ENCODE results near the gene LRRC46. TPM values are rescaled to one million over a fixed set of nuclear protein-coding genes. Genes with fewer than 3 reads are reported as not detected.

LRRC46 gene
- total and polyA plus RNA-seq, 2 of the 4 experiments (the other 2 are of a cell fraction): 0.77 TPM; not detected in 1

DNA sequence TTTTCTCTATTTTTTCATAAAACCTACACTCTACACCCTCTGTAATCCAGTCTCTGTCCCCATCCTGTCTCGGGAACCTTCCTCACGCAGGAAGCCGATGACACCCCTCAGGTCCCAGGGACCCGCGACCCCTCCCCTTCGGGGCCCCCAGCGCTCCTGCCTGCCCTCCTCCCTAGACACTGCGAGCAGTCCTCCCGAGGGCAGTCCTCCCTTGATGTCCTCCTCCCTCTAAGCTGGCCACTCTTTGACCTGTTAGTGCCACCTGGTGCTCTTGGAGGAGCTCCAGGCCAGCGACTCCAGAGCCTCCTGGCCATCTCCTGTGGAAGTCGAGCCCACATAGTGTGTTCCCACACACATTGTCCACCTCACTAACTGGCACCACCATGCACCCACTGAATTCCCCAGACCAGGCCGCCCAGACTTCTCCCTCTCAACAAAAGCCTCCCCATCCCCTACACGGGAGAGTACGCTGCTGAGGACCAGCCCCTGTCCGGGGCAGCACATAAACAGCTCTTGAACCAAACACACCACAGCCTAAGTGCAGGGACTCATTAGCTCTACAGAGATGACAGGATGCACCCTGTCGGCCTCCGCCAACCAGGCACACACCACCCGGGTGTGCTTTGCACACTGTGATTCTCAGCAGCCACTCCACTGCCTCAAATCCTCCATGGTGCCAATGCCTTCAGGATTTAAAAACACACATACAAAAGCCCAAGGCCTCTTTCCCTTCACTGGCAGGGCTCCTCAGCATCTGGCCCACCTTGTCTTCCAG, 19.1 kb upstream of the LRRC46 start:
- ChIA-PET POLR2A (ENCODE audit: unreplicated experiment) (no interaction called here), CTCF (no interaction called here)
- Histone ChIP-seq H3K4ac (ENCODE audit: low read depth, low read length) (no peak overlapping the region), H4K91ac (ENCODE audit: insufficient read depth, low read depth, low read length) (no peak overlapping the region), H3K27ac (ENCODE audit: insufficient read depth, low read length) (no peak overlapping the region), H3K4me1 (ENCODE audit: control insufficient read depth, insufficient read depth, low read length) (peaks cover 3% of the 10 kb centered on the region; the same call in 1 of the 2 replicates), H3K14ac (replicated peaks; ENCODE audit: low read depth, low read length) (no peak overlapping the region), H2BK20ac (ENCODE audit: low read depth, low read length) (no peak overlapping the region), H2AK9ac (replicated peaks; ENCODE audit: low read depth, low read length, poor library complexity) (no peak overlapping the region), H4K8ac (ENCODE audit: low read depth in 2 of 2, low read length in 2 of 2) (no peak overlapping the region), H2BK15ac (ENCODE audit: low read depth, low read length) (no peak overlapping the region), H3K4me2 (ENCODE audit: low read depth, low read length) (no peak overlapping the region), H3K4me3 (ENCODE audit: insufficient read depth, low read depth, low read length) (no peak overlapping the region), H3K9ac (ENCODE audit: low read depth, low read length) (no peak overlapping the region), H3K23ac (ENCODE audit: low read depth, low read length) (no peak overlapping the region), H3K36me3 (ENCODE audit: control insufficient read depth, insufficient read depth, low read length) (peaks cover 65% of the 10 kb centered on the region), H2BK120ac (ENCODE audit: low read depth, low read length) (no peak overlapping the region), H2AK5ac (ENCODE audit: low read depth, low read length) (no peak overlapping the region), H3K79me1 (ENCODE audit: low read depth in 1 of 2, low read length in 2 of 2) (no peaks in the 10 kb centered on the region), H3K18ac (ENCODE audit: low read depth, low read length) (no peak overlapping the region), H4K20me1 (ENCODE audit: insufficient read depth, low read length) (peaks cover 37% of the 10 kb centered on the region), H2AFZ (replicated peaks; ENCODE audit: low read length, poor library complexity) (peak overlapping the region; percentile 46), H2BK5ac (ENCODE audit: low read depth, low read length, poor library complexity, severe bottlenecking) (no peak overlapping the region), H3K9me1 (ENCODE audit: insufficient read depth, low read length) (0 out of 2 replicates have a peak, but pooled peaks cover 2% of the 10 kb centered on the region), H4K5ac (ENCODE audit: low read depth, low read length) (no peak overlapping the region), H3K27me3 (ENCODE audit: control insufficient read depth, insufficient read depth, low read length) (no peaks in the 10 kb centered on the region), H3K56ac (ENCODE audit: extremely low read depth, insufficient read depth, low read length) (no peak overlapping the region), H3K9me3 (ENCODE audit: control insufficient read depth, insufficient read depth, low read length) (no peaks in the 10 kb centered on the region)
- intact Hi-C loops (cut with micrococcal nuclease): no loop called here
- ATAC-seq (ENCODE audit: low read depth) (no peak), DNase-seq (no peak)
- no peak for TF ChIP-seq MXI1 (IDR thresholded peaks at IDR 0.05; ENCODE audit: borderline replicate concordance, low read depth, low read length)
- no peak for TF ChIP-seq ELK1 (IDR thresholded peaks at IDR 0.05; ENCODE audit: borderline replicate concordance, low read depth, low read length)
- TF ChIP-seq FOS (IDR thresholded peaks at IDR 0.05; ENCODE audit: low read depth, low read length): no peak
- no peak for TF ChIP-seq RFX5 (IDR thresholded peaks at IDR 0.05; ENCODE audit: low read depth, low read length)
- no peak for TF ChIP-seq BHLHE40 (IDR thresholded peaks at IDR 0.05; ENCODE audit: low read depth, low read length)
- no peak for TF ChIP-seq POLR2A (IDR thresholded peaks at IDR 0.05; ENCODE audit: low read depth, low read length)
- no peak for TF ChIP-seq CEBPB (IDR thresholded peaks at IDR 0.05; ENCODE audit: low read depth, low read length)
- no peak for TF ChIP-seq RAD21 (IDR thresholded peaks at IDR 0.05; ENCODE audit: low read length)
- TF ChIP-seq USF2 (IDR thresholded peaks at IDR 0.05; ENCODE audit: low read depth, low read length): no peak
- TF ChIP-seq NFE2L2 (IDR thresholded peaks at IDR 0.05; ENCODE audit: low read depth, low read length): no peak
- no peak for TF ChIP-seq MAZ (IDR thresholded peaks at IDR 0.05; ENCODE audit: borderline replicate concordance, low read depth, low read length)
- TF ChIP-seq CHD1 (IDR thresholded peaks at IDR 0.05; ENCODE audit: low read depth, low read length): no peak
- TF ChIP-seq, protein P1, sequence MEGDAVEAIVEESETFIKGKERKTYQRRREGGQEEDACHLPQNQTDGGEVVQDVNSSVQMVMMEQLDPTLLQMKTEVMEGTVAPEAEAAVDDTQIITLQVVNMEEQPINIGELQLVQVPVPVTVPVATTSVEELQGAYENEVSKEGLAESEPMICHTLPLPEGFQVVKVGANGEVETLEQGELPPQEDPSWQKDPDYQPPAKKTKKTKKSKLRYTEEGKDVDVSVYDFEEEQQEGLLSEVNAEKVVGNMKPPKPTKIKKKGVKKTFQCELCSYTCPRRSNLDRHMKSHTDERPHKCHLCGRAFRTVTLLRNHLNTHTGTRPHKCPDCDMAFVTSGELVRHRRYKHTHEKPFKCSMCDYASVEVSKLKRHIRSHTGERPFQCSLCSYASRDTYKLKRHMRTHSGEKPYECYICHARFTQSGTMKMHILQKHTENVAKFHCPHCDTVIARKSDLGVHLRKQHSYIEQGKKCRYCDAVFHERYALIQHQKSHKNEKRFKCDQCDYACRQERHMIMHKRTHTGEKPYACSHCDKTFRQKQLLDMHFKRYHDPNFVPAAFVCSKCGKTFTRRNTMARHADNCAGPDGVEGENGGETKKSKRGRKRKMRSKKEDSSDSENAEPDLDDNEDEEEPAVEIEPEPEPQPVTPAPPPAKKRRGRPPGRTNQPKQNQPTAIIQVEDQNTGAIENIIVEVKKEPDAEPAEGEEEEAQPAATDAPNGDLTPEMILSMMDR (conservative IDR thresholded peaks at IDR 0.05; ENCODE audit: low read depth, low read length): no peak
- no peak for TF ChIP-seq SMC3 (IDR thresholded peaks at IDR 0.05; ENCODE audit: low read depth, low read length)
- TF ChIP-seq RCOR1 (IDR thresholded peaks at IDR 0.05; ENCODE audit: insufficient replicate concordance, low read length): no peak
- TF ChIP-seq MAFK (IDR thresholded peaks at IDR 0.05; ENCODE audit: low read depth, low read length): no peak
- in situ Hi-C loops (cut with MboI; ENCODE audit: low sequenced_read_pairs): no loop called here
- 81% methylated on average over 10 of the region's 18 CpGs; no CpG with 5 or more reads in 1 of the 2 experiments for WGBS, 2 experiments (ENCODE audit: extremely low coverage in 2 of 2, insufficient read length in 1 of 2)
- no TSS peak for BruUV-seq (replicated peaks)
- dilution Hi-C loops (cut with HindIII; ENCODE audit: low sequenced_read_pairs, unreplicated experiment): no loop called here

Measured in IMR-90 (cell line).